ENCODE data around the gene TNFAIP2.
"Not testable (repeated sequence)": the region's sequence is repeated elsewhere in the genome, so short reads cannot be mapped to it uniquely, and the experiment has no call there.

GRCh38 chr14:103155416-103155815 lies 32.2 kb downstream of the TNFAIP2 start:
- not testable (repeated sequence) for TF ChIP-seq CTCF (conservative IDR thresholded peaks at IDR 0.05); EZH2 (IDR thresholded peaks at IDR 0.05; ENCODE audit: low read depth)

Measured in PC-9 (cell line).